HepG2 (cell line): ENCODE data around the gene MAN1C1. TPM values are rescaled to one million over a fixed set of nuclear protein-coding genes. Genes with fewer than 3 reads are reported as not detected.

Source experiments
- ATAC-seq: fragments of 200-7000 bp; cut with Tn5 transposase; 3 replicates; pipeline ENCODE4 v1.9.1; 2020; ENCODE audit warnings: mild to moderate bottlenecking, moderate library complexity
- BruUV-seq: library from RNA; stranded (reverse); fragments of 400-500 nt; replicated peaks from 2 replicates; lab custom pipeline; 2021; lab: Mats Ljungman, UMichigan
- CTCF ChIA-PET: fragments of 300-600 bp; formaldehyde crosslinking; extraction: SDS; loops from one replicate; lab custom pipeline; 2021; ENCODE audit warnings: low total read pairs, inconsistent platforms, low intra/inter-chr PET ratio; lab: Yijun Ruan, JAX
- POLR2A ChIA-PET: fragments of 350-600 bp; sonication (Branson Sonifier 250); formaldehyde crosslinking; loops from one replicate; lab custom pipeline; 2020; ENCODE audit warnings: antibody characterized with exemption, inconsistent platforms; lab: Yijun Ruan, JAX
- DNase-seq: peaks from one replicate; pipeline ENCODE4 v3.0.0-alpha.2; 2015; ENCODE audit warnings: low spot score
- FAIRE-seq: peaks from 3 replicates; lab custom pipeline; 2011; peaks lifted over from hg19 to GRCh38; lab: Jason Lieb, UNC
- H2AFZ ChIP-seq: one replicate; pipeline ENCODE4 v1.6.1; 2011; ENCODE audit warnings: low read length, inconsistent platforms
- H3K27ac ChIP-seq: fragments of 300-600 bp; 3 replicates; pipeline ENCODE4 v1.8.0; 2011; ENCODE audit warnings: mixed run types, mild to moderate bottlenecking, mixed read lengths, low read length, inconsistent platforms; ENCODE audit not compliant: insufficient read depth; ENCODE audit errors: extremely low read length
- H3K27me3 ChIP-seq, 2 experiments: fragments of 200-600 bp in 1 of 2; 2 replicates in 1 of 2; 3 replicates in 1 of 2; pipeline versions ENCODE4 v1.6.0 to v1.8.0; 2011; ENCODE audit warnings: low read length in 2 of 2, mild to moderate bottlenecking in 2 of 2, moderate library complexity in 2 of 2, inconsistent platforms in 1 of 2; ENCODE audit not compliant: insufficient read depth in 2 of 2, control insufficient read depth in 1 of 2
- H3K36me3 ChIP-seq, 2 experiments: fragments of 200-600 bp in 1 of 2; replicated peaks in 1 of 2; 2 replicates in 1 of 2; 3 replicates in 1 of 2; pipeline versions ENCODE4 v1.5.1 to v1.8.0; 2011; ENCODE audit warnings: low read length in 2 of 2, inconsistent platforms in 1 of 2; ENCODE audit not compliant: insufficient read depth in 2 of 2, control insufficient read depth in 1 of 2
- H3K4me1 ChIP-seq: 2 replicates; pipeline ENCODE4 v1.5.1; 2012; ENCODE audit warnings: low read length, inconsistent platforms; ENCODE audit not compliant: insufficient read depth
- H3K4me2 ChIP-seq: 2 replicates; pipeline ENCODE4 v1.6.0; 2011; ENCODE audit warnings: low read depth, low read length, inconsistent platforms
- H3K4me3 ChIP-seq, 3 experiments: fragments of 200-600 bp in 1 of 3; sonication (generic), shearing (Covaris generic) in 1 of 3; replicated peaks in 1 of 3; 2 replicates each; pipeline ENCODE4 v1.5.1; 2011 to 2016; ENCODE audit warnings: low read length in 3 of 3, inconsistent platforms in 2 of 3, low read depth in 2 of 3, mild to moderate bottlenecking in 2 of 3, control low read depth in 1 of 3, mixed read lengths in 1 of 3; ENCODE audit not compliant: insufficient read depth in 1 of 3
- H3K79me2 ChIP-seq: one replicate; pipeline ENCODE4 v1.6.1; 2011; ENCODE audit warnings: low read length, inconsistent platforms; ENCODE audit not compliant: insufficient read depth
- H3K9ac ChIP-seq: 2 replicates; pipeline ENCODE4 v1.6.0; 2011; ENCODE audit warnings: mild to moderate bottlenecking, low read depth, low read length, inconsistent platforms; ENCODE audit not compliant: insufficient read depth
- H3K9me3 ChIP-seq: 2 replicates; pipeline ENCODE4 v1.5.1; 2012; ENCODE audit warnings: mild to moderate bottlenecking, low read length
- H4K20me1 ChIP-seq: 2 replicates; pipeline ENCODE4 v1.6.0; 2011; ENCODE audit warnings: inconsistent platforms, mild to moderate bottlenecking, low read length, moderate library complexity; ENCODE audit not compliant: insufficient read depth
- DPF2 ChIP-seq: sonication (generic); formaldehyde crosslinking; IDR thresholded peaks from 2 replicates; pipeline ENCODE4 v1.4.0; 2020; ENCODE audit warnings: mild to moderate bottlenecking, low read depth, missing genetic modification reagents, borderline replicate concordance
- NFYB ChIP-seq: sonication (generic); formaldehyde crosslinking; IDR thresholded peaks from 2 replicates; pipeline ENCODE4 v1.4.0; 2020; ENCODE audit warnings: missing genetic modification reagents
- PHF5A ChIP-seq: IDR thresholded peaks from one replicate; pipeline ENCODE4 v1.6.1; 2018; ENCODE audit warnings: low read depth, missing genetic modification reagents; ENCODE audit not compliant: unreplicated experiment
- ZC3H13 ChIP-seq: sonication (generic); formaldehyde crosslinking; IDR thresholded peaks from 2 replicates; pipeline ENCODE4 v1.8.1; 2023; ENCODE audit warnings: mild to moderate bottlenecking, missing genetic modification reagents, moderate library complexity
- WGBS: methylation state at CpG from one replicate; pipeline ENCODE4 v1.1.6; 2017; ENCODE audit warnings: low lambda C conversion rate; 5-methylcytosine and 5-hydroxymethylcytosine counted together
- in situ Hi-C: cut with HindIII; loops from 2 replicates; pipeline ENCODE4 v1.10.0; 2017; ENCODE audit warnings: low pct_unique_long_range_greater_than_20kb; ENCODE audit not compliant: extremely low pct_ligation_motif_present
- intact Hi-C: fragments of 100-400 bp; cut with micrococcal nuclease; formaldehyde crosslinking; loops from one replicate; pipeline ENCODE4 v1.10.0; 2022; ENCODE audit not compliant: unreplicated experiment
- polyA plus RNA-seq, 8 experiments: library from polyadenylated mRNA; depleted of rRNA in 3 of 8; stranded (reverse) in 7 of 8; unstranded in 1 of 8; fragments of >200 nt; fragmentation: Illumina TruSeq in 4 of 8; extraction: Trizol in 4 of 8; gene quantifications; 2 replicates each; pipeline versions ENCODE4 v1.2.1 to v1.2.3, GENCODE V29; 2011 to 2016; ENCODE audit warnings: low read depth in 4 of 8, missing spikeins in 1 of 8, mixed read lengths in 1 of 8; ENCODE audit not compliant: insufficient read depth in 1 of 8
- total RNA-seq, 5 experiments: library from RNA; depleted of rRNA; stranded (reverse); fragments of >200 nt; fragmentation: Illumina TruSeq; extraction: Trizol; gene quantifications; 2 replicates each; pipeline ENCODE4 v1.2.3, GENCODE V29; 2016; ENCODE audit warnings: low read depth in 1 of 5
- TF ChIP-seq, protein P1 (sequence below): sonication (generic); formaldehyde crosslinking; IDR thresholded peaks from 2 replicates; pipeline ENCODE4 v1.5.0; 2020; ENCODE audit warnings: mild to moderate bottlenecking, missing genetic modification reagents

The MAN1C1 gene
- total and polyA plus RNA-seq, 2 of the 13 experiments (the other 11 are each of a cell fraction or from before 2014, with no cell fraction given), result 0.18 to 0.49 TPM

DNA sequence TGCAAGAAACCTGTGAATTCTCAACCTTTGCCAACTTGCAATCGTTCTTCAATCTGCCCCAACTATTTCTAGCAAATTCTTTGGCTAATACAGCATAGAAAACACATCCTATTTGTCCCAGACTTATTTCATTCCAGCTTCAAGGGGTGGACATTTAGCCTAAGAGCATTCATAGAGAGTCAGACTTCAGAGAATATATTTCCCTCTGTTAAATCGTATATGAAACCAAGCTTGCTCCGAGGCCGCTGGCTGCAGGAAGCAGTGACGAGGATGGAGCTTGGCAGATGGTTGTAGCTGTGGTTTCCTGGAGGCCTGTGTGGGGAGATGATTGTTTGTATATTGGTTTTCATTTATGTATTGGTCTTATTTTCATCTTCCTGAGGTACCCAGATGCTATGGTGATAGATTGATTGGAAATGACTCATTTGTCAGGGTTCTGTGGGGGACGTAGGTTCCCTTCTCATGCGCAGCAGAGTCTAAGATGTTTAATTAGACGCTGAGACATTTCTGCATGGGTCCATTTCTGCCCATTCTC lies 26.1 kb downstream of the MAN1C1 start (continued):
- TF ChIP-seq, protein P1, sequence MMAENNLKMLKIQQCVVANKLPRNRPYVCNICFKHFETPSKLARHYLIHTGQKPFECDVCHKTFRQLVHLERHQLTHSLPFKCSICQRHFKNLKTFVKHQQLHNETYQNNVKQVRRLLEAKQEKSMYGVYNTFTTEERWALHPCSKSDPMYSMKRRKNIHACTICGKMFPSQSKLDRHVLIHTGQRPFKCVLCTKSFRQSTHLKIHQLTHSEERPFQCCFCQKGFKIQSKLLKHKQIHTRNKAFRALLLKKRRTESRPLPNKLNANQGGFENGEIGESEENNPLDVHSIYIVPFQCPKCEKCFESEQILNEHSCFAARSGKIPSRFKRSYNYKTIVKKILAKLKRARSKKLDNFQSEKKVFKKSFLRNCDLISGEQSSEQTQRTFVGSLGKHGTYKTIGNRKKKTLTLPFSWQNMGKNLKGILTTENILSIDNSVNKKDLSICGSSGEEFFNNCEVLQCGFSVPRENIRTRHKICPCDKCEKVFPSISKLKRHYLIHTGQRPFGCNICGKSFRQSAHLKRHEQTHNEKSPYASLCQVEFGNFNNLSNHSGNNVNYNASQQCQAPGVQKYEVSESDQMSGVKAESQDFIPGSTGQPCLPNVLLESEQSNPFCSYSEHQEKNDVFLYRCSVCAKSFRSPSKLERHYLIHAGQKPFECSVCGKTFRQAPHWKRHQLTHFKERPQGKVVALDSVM (CRISPR knock-in tag), result no peak

- POLR2A ChIA-PET, result no interaction called here
- no peak overlapping the region for H3K4me3 ChIP-seq
- ATAC-seq (no peak), DNase-seq (no peak), FAIRE-seq (no peak)
- no peaks in the 10 kb centered on the region for H3K79me2 ChIP-seq
- CTCF ChIA-PET, result no interaction called here
- H3K27ac ChIP-seq, result no peak overlapping the region
- 45% methylated on average over 7 of the region's 7 CpGs for WGBS
- no peak overlapping the region for H3K9ac ChIP-seq
- no peak overlapping the region for H2AFZ ChIP-seq
- H3K36me3 ChIP-seq, result no peaks in the 10 kb centered on the region
- no peaks in the 10 kb centered on the region for H3K9me3 ChIP-seq
- in situ Hi-C loops, result no loop called here
- no peak overlapping the region for H3K4me2 ChIP-seq
- H3K27me3 ChIP-seq, result peaks cover 1 to 31% of the 10 kb centered on the region in 2 experiments; a peak in 4 of 5 replicates
- no peak for TF ChIP-seq PHF5A (CRISPR knock-in tag)
- no peak for TF ChIP-seq DPF2 (CRISPR knock-in tag)
- no peak for TF ChIP-seq NFYB (CRISPR knock-in tag)
- TF ChIP-seq ZC3H13 (CRISPR knock-in tag), result no peak
- TF ChIP-seq, all 625 proteins: peak for 0
- Histone ChIP-seq H4K20me1 (no peaks in the 10 kb centered on the region), H3K4me1 (no peaks in the 10 kb centered on the region)
- no TSS peak for BruUV-seq
- intact Hi-C loops, result no loop called here
Measured at GRCh38 chr1:25643929-25644328, 27.3 kb downstream of the MAN1C1 start.
